Naive thymus-derived CD4-positive, alpha-beta T cell (primary cell): ENCODE data around the gene SOWAHA. TPM values are rescaled to one million over a fixed set of nuclear protein-coding genes. Genes with fewer than 3 reads are reported as not detected.

Source experiments
- ATAC-seq: fragments of 150-1000 bp; cut with Tn5 transposase; 2 replicates; pipeline ENCODE4 v1.10.0; 2021; ENCODE audit warnings: mild to moderate bottlenecking, moderate library complexity
- CTCF ChIA-PET: fragments of 350-600 bp; sonication (Branson Sonifier 250); formaldehyde crosslinking; loops from one replicate; lab custom pipeline; 2021; ENCODE audit warnings: antibody characterized with exemption; lab: Charles Lee
- POLR2A ChIA-PET: fragments of 350-600 bp; sonication (Branson Sonifier 250); formaldehyde crosslinking; loops from one replicate; lab custom pipeline; 2021; ENCODE audit warnings: antibody characterized with exemption, inconsistent platforms; lab: Charles Lee
- DNase-seq, 9 donors: peaks; one replicate each; pipeline versions ENCODE4 v3.0.0 to v3.0.0-alpha.2; 2020 to 2022; ENCODE audit warnings: mixed read lengths in 1 of 9
- H3K27ac ChIP-seq: one replicate; pipeline ENCODE4 v1.7.0; 2013; ENCODE audit warnings: mild to moderate bottlenecking, low read depth, low read length, moderate library complexity
- H3K27me3 ChIP-seq, 2 donors: one replicate each; pipeline ENCODE4 v1.7.0; 2013; ENCODE audit warnings: low read length in 2 of 2, mild to moderate bottlenecking in 2 of 2, moderate library complexity in 2 of 2; ENCODE audit not compliant: control insufficient read depth in 2 of 2, insufficient read depth in 2 of 2
- H3K36me3 ChIP-seq, 3 experiments: 1 replicate in 2 of 3; 2 replicates in 1 of 3; pipeline ENCODE4 v1.7.0; 2013; ENCODE audit warnings: low read length in 3 of 3, mild to moderate bottlenecking in 3 of 3, moderate library complexity in 1 of 3; ENCODE audit not compliant: insufficient read depth in 3 of 3, control insufficient read depth in 2 of 3
- H3K4me1 ChIP-seq, 2 donors: one replicate each; pipeline ENCODE4 v1.7.0; 2013; ENCODE audit warnings: low read length in 2 of 2, mild to moderate bottlenecking in 2 of 2, moderate library complexity in 1 of 2; ENCODE audit not compliant: control insufficient read depth in 2 of 2, insufficient read depth in 2 of 2
- H3K4me3 ChIP-seq: 2 replicates; pipeline ENCODE4 v1.7.0; 2013; ENCODE audit warnings: mild to moderate bottlenecking, low read length
- H3K9me3 ChIP-seq, 3 experiments: 1 replicate in 2 of 3; 2 replicates in 1 of 3; pipeline ENCODE4 v1.7.0; 2013; ENCODE audit warnings: low read length in 3 of 3; ENCODE audit not compliant: control insufficient read depth in 2 of 3
- H3K27ac Mint-ChIP-seq, 9 donors: one replicate each; pipeline ENCODE4 v1.8.0; 2020 to 2022; ENCODE audit warnings: mixed read lengths in 9 of 9, mild to moderate bottlenecking in 8 of 9, moderate library complexity in 5 of 9, inconsistent platforms in 2 of 9
- H3K27me3 Mint-ChIP-seq, 5 donors: one replicate each; pipeline ENCODE4 v1.8.0; 2021 to 2022; ENCODE audit warnings: mixed read lengths in 5 of 5, mild to moderate bottlenecking in 1 of 5
- H3K36me3 Mint-ChIP-seq, 5 donors: one replicate each; pipeline ENCODE4 v1.8.0; 2020 to 2022; ENCODE audit warnings: mixed read lengths in 5 of 5, mild to moderate bottlenecking in 3 of 5, inconsistent platforms in 1 of 5
- H3K4me1 Mint-ChIP-seq, 7 donors: one replicate each; pipeline ENCODE4 v1.8.0; 2020 to 2022; ENCODE audit warnings: mixed read lengths in 7 of 7, mild to moderate bottlenecking in 3 of 7, inconsistent platforms in 1 of 7
- H3K4me3 Mint-ChIP-seq, 10 donors: one replicate each; pipeline ENCODE4 v1.8.0; 2020 to 2022; ENCODE audit warnings: mild to moderate bottlenecking in 10 of 10, mixed read lengths in 10 of 10, moderate library complexity in 6 of 10, inconsistent platforms in 2 of 10
- H3K9me3 Mint-ChIP-seq, 11 donors: one replicate each; pipeline ENCODE4 v1.8.0; 2020 to 2022; ENCODE audit warnings: mixed read lengths in 11 of 11, mild to moderate bottlenecking in 4 of 11, inconsistent platforms in 1 of 11, moderate library complexity in 1 of 11
- intact Hi-C, 2 donors: fragments of 100-400 bp; cut with micrococcal nuclease; formaldehyde crosslinking; loops; one replicate each; pipeline ENCODE4 v1.15.1; 2023
- polyA plus RNA-seq, 2 donors: library from polyadenylated mRNA; unstranded; fragments of 300-500 nt; fragmentation: Illumina TruSeq; gene quantifications; one replicate each; pipeline ENCODE4 v1.2.3, GENCODE V29; 2021
- total RNA-seq, 6 experiments: library from RNA in 5 of 6; stranded (reverse) in 5 of 6; gene quantifications; 1 replicate in 5 of 6; 2 replicates in 1 of 6; pipeline ENCODE4 v1.2.3 and lab custom pipeline; 2021 to 2026

SOWAHA gene
- total and polyA plus RNA-seq, 7 experiments from 2014 or later, result 0.15 TPM; not detected in 6

DNA sequence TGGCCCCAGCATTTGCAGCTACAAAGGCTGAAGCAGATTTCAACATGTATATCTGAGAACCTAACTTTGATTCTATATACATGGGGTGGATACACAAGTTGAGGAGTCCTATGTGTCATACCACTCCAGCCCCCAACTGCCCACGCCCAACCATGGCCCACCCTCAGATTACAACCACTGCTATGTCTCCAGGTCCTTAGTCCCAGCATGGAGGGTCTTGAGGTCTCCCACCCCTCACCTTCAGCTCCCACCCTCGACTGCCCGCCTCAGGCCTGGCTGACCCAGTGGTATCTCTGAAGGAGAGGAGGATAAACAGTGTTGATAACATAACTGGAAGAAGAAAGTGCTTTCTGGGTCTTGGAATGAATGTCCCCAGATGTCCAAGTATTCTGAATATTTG is 8.2 kb downstream of the SOWAHA start:
- Mint-ChIP-seq H3K4me3 (no peak overlapping the region), H3K9me3 (no peaks in the 10 kb centered on the region), H3K27me3 (peaks cover 17 to 49% (median 27%) of the 10 kb centered on the region in 5 donors), H3K36me3 (no peaks in the 10 kb centered on the region), H3K4me1 (peaks cover 6 to 18% (median 12%) of the 10 kb centered on the region in 7 donors), H3K27ac (no peak overlapping the region)
- DNase-seq, result no peak
- no peak for ATAC-seq
- H3K4me1 ChIP-seq, result peaks cover 0 to 6% of the 10 kb centered on the region in 2 donors
- POLR2A ChIA-PET, result no interaction called here
- peaks cover 3 to 19% of the 10 kb centered on the region in 2 donors for H3K27me3 ChIP-seq
- no peaks in the 10 kb centered on the region for H3K9me3 ChIP-seq
- H3K4me3 ChIP-seq, result no peak overlapping the region
- no peak overlapping the region for H3K27ac ChIP-seq
- intact Hi-C loops, result loop anchor here in 1 of 2 donors (2.0 kb wide), 1 partner anchor 231 kb away; no protein-coding TSS in a partner anchor
- CTCF ChIA-PET, result interaction anchor here (0.8 to 2.9 kb wide), 5 partner anchors 14 to 437 kb away, joined by 3 to 22 read pairs (median 6); no protein-coding TSS in a partner anchor
- no peaks in the 10 kb centered on the region for H3K36me3 ChIP-seq

DNA sequence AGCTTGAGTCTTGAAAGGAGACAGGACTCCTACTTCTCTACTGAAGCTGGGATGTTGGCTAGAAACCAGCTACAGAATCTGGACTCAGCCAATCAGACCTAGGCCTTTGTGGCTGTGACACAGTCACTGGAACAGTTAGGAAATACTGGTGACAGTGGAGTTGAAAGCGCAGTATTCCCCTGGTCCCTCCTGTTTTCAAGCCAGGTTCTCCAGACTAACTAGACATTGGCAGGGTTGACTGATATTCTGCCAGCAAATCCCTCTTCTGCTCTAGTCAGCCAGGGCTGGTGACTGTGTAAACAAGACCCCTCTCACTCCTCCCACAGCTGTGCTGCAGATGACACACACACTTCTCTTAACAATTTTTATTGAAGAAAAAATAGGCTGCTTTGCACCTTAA is 8.7 kb downstream of the SOWAHA start:
- ATAC-seq (no peak), DNase-seq (no peak)
- Mint-ChIP-seq H3K27me3 (peaks cover 21 to 52% (median 32%) of the 10 kb centered on the region in 5 donors), H3K27ac (no peak overlapping the region), H3K4me1 (peaks cover 6 to 18% (median 12%) of the 10 kb centered on the region in 7 donors), H3K9me3 (no peaks in the 10 kb centered on the region), H3K36me3 (no peaks in the 10 kb centered on the region), H3K4me3 (no peak overlapping the region)
- Histone ChIP-seq H3K9me3 (no peaks in the 10 kb centered on the region), H3K27ac (no peak overlapping the region), H3K4me3 (no peak overlapping the region), H3K36me3 (no peaks in the 10 kb centered on the region), H3K4me1 (peaks cover 0 to 6% of the 10 kb centered on the region in 2 donors), H3K27me3 (peaks cover 3 to 20% of the 10 kb centered on the region in 2 donors)
- POLR2A ChIA-PET, result no interaction called here
- intact Hi-C loops, result loop anchor here in 1 of 2 donors (2.0 kb wide), 1 partner anchor 231 kb away; no protein-coding TSS in a partner anchor
- CTCF ChIA-PET, result interaction anchor here (0.8 to 2.1 kb wide), 2 partner anchors 14 to 295 kb away, joined by 5 to 22 read pairs; no protein-coding TSS in a partner anchor

DNA sequence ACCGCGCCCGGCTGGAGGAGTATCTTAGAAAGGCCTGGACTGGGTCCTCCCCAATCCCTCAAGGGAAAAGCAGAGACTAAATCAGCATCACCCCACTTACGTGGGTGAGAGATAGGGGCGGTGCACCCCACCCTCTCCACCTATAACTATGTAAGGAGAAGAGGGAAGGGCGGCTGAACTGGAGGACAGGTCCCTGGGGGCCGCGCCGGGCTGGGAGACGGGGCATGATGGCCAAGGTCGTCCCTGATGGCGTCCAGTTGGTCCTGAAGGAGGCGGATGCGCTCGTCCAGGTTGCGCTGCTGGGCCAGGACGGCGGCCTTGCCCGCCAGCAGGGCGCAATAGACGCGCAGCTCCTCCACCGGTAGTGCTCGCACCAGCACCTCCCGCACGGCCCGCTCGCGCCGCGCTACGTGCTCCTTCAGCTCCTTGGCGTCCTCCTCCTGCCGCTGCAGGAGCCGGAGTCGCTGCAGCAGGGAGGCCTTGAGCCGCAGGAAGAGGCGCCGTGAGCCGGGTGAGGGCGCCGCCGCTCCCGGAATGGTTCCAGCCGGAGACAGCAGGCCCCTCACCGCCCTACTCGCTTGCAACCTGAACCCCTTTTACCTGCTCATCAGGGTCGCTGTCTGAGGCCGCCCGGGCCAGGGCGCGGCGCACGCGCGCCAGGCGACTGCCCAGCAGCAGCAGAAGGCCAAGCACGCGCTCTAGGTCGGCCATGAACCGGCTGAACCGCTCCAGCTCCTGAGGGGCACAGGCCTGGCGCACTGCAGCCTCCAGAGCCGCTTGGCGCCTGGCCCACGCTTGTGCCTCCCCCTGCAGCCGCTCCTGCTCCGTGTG is 9.8 kb downstream of the SOWAHA start:
- intact Hi-C loops, result no loop called here
- Histone ChIP-seq H3K27ac (no peak overlapping the region), H3K4me3 (no peak overlapping the region), H3K9me3 (no peaks in the 10 kb centered on the region), H3K4me1 (peaks cover 0 to 6% of the 10 kb centered on the region in 2 donors), H3K36me3 (no peaks in the 10 kb centered on the region), H3K27me3 (peaks cover 3 to 20% of the 10 kb centered on the region in 2 donors)
- Mint-ChIP-seq H3K36me3 (no peaks in the 10 kb centered on the region), H3K4me3 (peak overlapping the region in 4 of 10 donors; percentile 23 to 58 (median 42)), H3K9me3 (no peaks in the 10 kb centered on the region), H3K4me1 (peaks cover 6 to 20% (median 12%) of the 10 kb centered on the region in 7 donors), H3K27ac (no peak overlapping the region), H3K27me3 (peaks cover 32 to 60% (median 43%) of the 10 kb centered on the region in 5 donors)
- ATAC-seq (no peak), DNase-seq (no peak)
- ChIA-PET CTCF (no interaction called here), POLR2A (interaction anchor here (0.7 kb wide), 1 partner anchor 111 kb away, joined by 3 read pairs; no protein-coding TSS in a partner anchor)

DNA sequence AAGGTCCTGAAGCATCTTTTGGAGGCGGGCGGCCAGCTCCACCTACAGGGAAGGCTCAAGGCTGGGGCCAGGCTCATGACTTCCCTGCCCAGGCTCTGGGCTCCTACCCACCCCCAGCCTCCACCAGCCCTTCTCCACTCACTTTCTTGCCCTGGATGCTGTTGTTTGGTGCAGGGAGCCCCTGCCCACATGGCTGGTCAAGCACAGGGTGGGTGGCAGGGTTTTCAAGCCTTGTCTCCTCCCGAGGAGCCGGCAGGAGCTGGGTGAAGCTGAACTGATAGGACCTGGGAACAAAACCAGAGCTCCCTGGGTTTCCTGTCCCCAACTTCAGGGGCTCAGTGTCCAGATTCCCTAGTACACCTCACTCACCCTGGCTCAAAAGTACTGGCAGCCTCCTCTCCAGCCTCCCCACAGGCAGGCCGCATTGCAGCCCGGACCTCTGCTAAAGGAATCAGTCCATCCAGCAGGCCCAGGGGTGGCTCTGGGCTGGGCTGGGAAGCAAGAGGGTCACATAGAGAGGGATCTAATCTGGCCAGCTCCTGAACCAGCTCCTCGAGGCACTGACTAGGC is 10.5 kb downstream of the SOWAHA start:
- H3K27me3 ChIP-seq, result peaks cover 3 to 20% of the 10 kb centered on the region in 2 donors
- H3K9me3 ChIP-seq, result no peaks in the 10 kb centered on the region
- H3K27ac ChIP-seq, result no peak overlapping the region
- DNase-seq (no peak), ATAC-seq (no peak)
- no peaks in the 10 kb centered on the region for H3K36me3 Mint-ChIP-seq
- ChIA-PET POLR2A (interaction anchor here (0.7 kb wide), 1 partner anchor 112 kb away, joined by 3 read pairs; no protein-coding TSS in a partner anchor), CTCF (interaction anchor here (1.1 to 1.7 kb wide), 2 partner anchors 11 to 296 kb away, joined by 3 to 5 read pairs; no protein-coding TSS in a partner anchor)
- peaks cover 34 to 63% (median 44%) of the 10 kb centered on the region in 5 donors for H3K27me3 Mint-ChIP-seq
- peaks cover 6 to 20% (median 12%) of the 10 kb centered on the region in 7 donors for H3K4me1 Mint-ChIP-seq
- no peaks in the 10 kb centered on the region for H3K36me3 ChIP-seq
- H3K9me3 Mint-ChIP-seq, result no peaks in the 10 kb centered on the region
- no peak overlapping the region for H3K4me3 ChIP-seq
- no peak overlapping the region for H3K27ac Mint-ChIP-seq
- peaks cover 0 to 6% of the 10 kb centered on the region in 2 donors for H3K4me1 ChIP-seq
- intact Hi-C loops, result no loop called here
- H3K4me3 Mint-ChIP-seq, result peak overlapping the region in 2 of 10 donors; percentile 32 to 54

DNA sequence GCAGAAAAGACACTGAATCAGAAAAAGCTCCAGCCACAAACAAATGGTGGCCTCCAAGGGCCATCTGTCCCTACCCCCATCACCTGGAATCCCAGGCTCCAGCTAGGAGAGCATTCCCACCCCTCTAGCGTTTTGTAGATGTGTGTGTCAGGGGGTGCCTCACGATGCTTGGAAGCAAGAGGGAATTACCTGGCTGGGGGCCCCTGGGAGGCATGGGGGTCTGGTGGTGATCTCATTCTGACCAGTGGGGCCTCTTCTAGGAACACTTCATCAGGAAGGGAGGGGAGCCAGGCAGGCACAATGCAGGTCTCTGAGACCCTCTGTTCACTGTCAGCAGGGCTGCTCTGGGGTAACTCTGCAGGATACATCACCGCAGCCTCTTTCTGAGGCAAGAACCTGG is 11.3 kb downstream of the SOWAHA start:
- peaks cover 2 to 22% (median 12%) of the 10 kb centered on the region in 7 donors for H3K4me1 Mint-ChIP-seq
- ATAC-seq (no peak), DNase-seq (no peak)
- no peaks in the 10 kb centered on the region for H3K9me3 ChIP-seq
- peaks cover 35 to 63% (median 41%) of the 10 kb centered on the region in 5 donors for H3K27me3 Mint-ChIP-seq
- peak overlapping the region in 7 of 10 donors; percentile 21 to 67 (median 43) for H3K4me3 Mint-ChIP-seq
- H3K4me3 ChIP-seq, result no peak overlapping the region
- H3K36me3 Mint-ChIP-seq, result no peaks in the 10 kb centered on the region
- peaks cover 3 to 20% of the 10 kb centered on the region in 2 donors for H3K27me3 ChIP-seq
- peaks cover 0 to 6% of the 10 kb centered on the region in 2 donors for H3K4me1 ChIP-seq
- no peaks in the 10 kb centered on the region for H3K9me3 Mint-ChIP-seq
- ChIA-PET CTCF (interaction anchor here (0.6 to 1.7 kb wide), 3 partner anchors 10 to 297 kb away, joined by 3 to 5 read pairs (median 3); no protein-coding TSS in a partner anchor), POLR2A (no interaction called here)
- no peaks in the 10 kb centered on the region for H3K36me3 ChIP-seq
- H3K27ac Mint-ChIP-seq, result no peak overlapping the region
- no peak overlapping the region for H3K27ac ChIP-seq
- intact Hi-C loops, result no loop called here

DNA sequence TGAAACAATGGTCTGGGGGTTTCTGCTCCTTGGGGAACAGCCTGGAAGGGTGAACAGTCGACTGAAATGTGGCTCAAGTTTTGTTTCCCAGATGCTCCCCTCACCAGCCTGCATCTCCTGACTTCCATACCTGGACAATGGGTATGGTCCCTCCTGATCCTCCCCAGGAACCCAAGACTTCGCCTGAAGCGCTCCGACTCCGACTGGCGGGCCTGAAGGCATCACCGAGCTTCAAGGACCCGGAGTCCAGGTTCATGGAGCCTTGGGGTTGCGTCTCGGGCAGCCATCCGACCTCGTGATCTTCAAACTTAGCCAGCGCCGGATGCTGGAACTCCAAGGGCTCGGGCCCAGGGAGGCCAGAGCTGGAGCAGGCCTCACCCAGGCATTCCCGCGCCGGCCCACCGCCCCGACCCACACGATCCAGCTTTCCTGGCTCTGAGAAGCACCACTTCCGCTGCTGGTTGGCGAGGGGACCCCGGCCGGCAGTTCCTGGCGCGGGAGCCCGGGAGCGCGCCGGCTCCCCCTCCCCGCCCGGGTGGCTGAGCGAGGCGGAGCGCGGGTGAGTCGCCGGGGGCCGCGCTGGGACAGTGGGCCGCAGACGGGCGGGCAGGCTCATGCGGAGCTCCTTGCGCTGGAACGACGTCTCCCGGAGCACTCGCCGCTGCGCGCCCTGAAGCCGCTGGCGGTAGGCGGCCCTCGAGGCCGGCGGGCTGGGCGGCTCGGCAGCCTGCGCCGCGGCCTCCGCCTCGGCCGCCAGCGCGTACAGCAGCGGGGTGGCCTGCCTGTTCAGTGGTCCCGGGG is 12.1 kb downstream of the SOWAHA start:
- POLR2A ChIA-PET, result no interaction called here

More for the DNA sequence above, 12.1 kb downstream of the SOWAHA start:
- Mint-ChIP-seq H3K27ac (no peak overlapping the region), H3K4me3 (peak overlapping the region in 9 of 10 donors; percentile 21 to 67 (median 43)), H3K36me3 (no peaks in the 10 kb centered on the region), H3K27me3 (peaks cover 34 to 66% (median 42%) of the 10 kb centered on the region in 5 donors), H3K4me1 (peaks cover 0 to 15% (median 11%) of the 10 kb centered on the region in 7 donors), H3K9me3 (no peaks in the 10 kb centered on the region)
- intact Hi-C loops, result no loop called here
- H3K4me3 ChIP-seq, result peak overlapping the region; percentile 9
- no peaks in the 10 kb centered on the region for H3K36me3 ChIP-seq
- H3K4me1 ChIP-seq, result peaks cover 0 to 2% of the 10 kb centered on the region in 2 donors
- no peak for ATAC-seq
- CTCF ChIA-PET, result interaction anchor here (1.7 kb wide), 1 partner anchor 9 kb away, joined by 5 read pairs; no protein-coding TSS in a partner anchor
- no peaks in the 10 kb centered on the region for H3K9me3 ChIP-seq
- H3K27me3 ChIP-seq, result peaks cover 3 to 23% of the 10 kb centered on the region in 2 donors
- peak in 1 of 9 donors; percentile 44 for DNase-seq
- H3K27ac ChIP-seq, result no peak overlapping the region
